H9 (cell line): ENCODE measurements around the gene MARK2. TPM values are rescaled to one million over a fixed set of nuclear protein-coding genes. Genes with fewer than 3 reads are reported as not detected.

Experiments
- DNase-seq: peaks from one replicate; pipeline ENCODE4 v3.0.0-alpha.2; 2017
- H2AFZ ChIP-seq: one replicate; pipeline ENCODE4 v1.6.1; 2013; ENCODE audit warnings: mild to moderate bottlenecking, low read length, control low read depth, moderate library complexity
- H2AK5ac ChIP-seq: 2 replicates; pipeline ENCODE4 v1.6.1; 2013; ENCODE audit warnings: low read length, control low read depth, mixed read lengths; ENCODE audit not compliant: insufficient read length
- H2BK120ac ChIP-seq: one replicate; pipeline ENCODE4 v1.6.1; 2013; ENCODE audit warnings: low read depth, mild to moderate bottlenecking, low read length, control low read depth, inconsistent platforms; ENCODE audit not compliant: poor library complexity, severe bottlenecking
- H2BK12ac ChIP-seq: 2 replicates; pipeline ENCODE4 v1.6.1; 2013; ENCODE audit warnings: low read length, control low read depth, mixed read lengths, low read depth; ENCODE audit not compliant: insufficient read length
- H2BK15ac ChIP-seq: 2 replicates; pipeline ENCODE4 v1.6.1; 2013; ENCODE audit warnings: low read depth, low read length, control low read depth
- H2BK20ac ChIP-seq: one replicate; pipeline ENCODE4 v1.6.1; 2013; ENCODE audit warnings: low read depth, mild to moderate bottlenecking, low read length, control low read depth, inconsistent platforms; ENCODE audit not compliant: poor library complexity, severe bottlenecking
- H2BK5ac ChIP-seq: 2 replicates; pipeline ENCODE4 v1.6.1; 2013; ENCODE audit warnings: low read length, control low read depth, mixed read lengths; ENCODE audit not compliant: insufficient read length
- H3K14ac ChIP-seq: 2 replicates; pipeline ENCODE4 v1.6.1; 2013; ENCODE audit warnings: low read length, control low read depth; ENCODE audit not compliant: insufficient read depth
- H3K18ac ChIP-seq: 2 replicates; pipeline ENCODE4 v1.6.1; 2013; ENCODE audit warnings: low read depth, mild to moderate bottlenecking, mixed read lengths, low read length, control low read depth; ENCODE audit not compliant: insufficient read length
- H3K23ac ChIP-seq: 2 replicates; pipeline ENCODE4 v1.6.1; 2013; ENCODE audit warnings: low read length, control low read depth, mixed read lengths, low read depth; ENCODE audit not compliant: insufficient read length
- H3K23me2 ChIP-seq: 2 replicates; pipeline ENCODE4 v1.6.1; 2013; ENCODE audit warnings: low read depth, mild to moderate bottlenecking, mixed read lengths, low read length, control low read depth; ENCODE audit not compliant: insufficient read length, poor library complexity, severe bottlenecking
- H3K27ac ChIP-seq: 2 replicates; pipeline ENCODE4 v1.5.1; 2013; ENCODE audit warnings: low read length, control low read depth, mixed read lengths, low read depth; ENCODE audit not compliant: insufficient read length
- H3K27me3 ChIP-seq: 2 replicates; pipeline ENCODE4 v1.6.1; 2013; ENCODE audit warnings: low read length, control low read depth, inconsistent platforms; ENCODE audit not compliant: insufficient read depth
- H3K4ac ChIP-seq: 2 replicates; pipeline ENCODE4 v1.6.1; 2013; ENCODE audit warnings: low read depth, mild to moderate bottlenecking, control low read depth, inconsistent platforms, low read length, moderate library complexity
- H3K4me1 ChIP-seq: 2 replicates; pipeline ENCODE4 v1.6.1; 2013; ENCODE audit warnings: low read length, control low read depth, inconsistent platforms; ENCODE audit not compliant: insufficient read depth
- H3K4me2 ChIP-seq: 2 replicates; pipeline ENCODE4 v1.6.1; 2013; ENCODE audit warnings: low read length, control low read depth, mixed read lengths; ENCODE audit not compliant: insufficient read length, insufficient read depth
- H3K56ac ChIP-seq: 2 replicates; pipeline ENCODE4 v1.6.1; 2013; ENCODE audit warnings: low read depth, mild to moderate bottlenecking, mixed read lengths, low read length, control low read depth; ENCODE audit not compliant: insufficient read length
- H3K79me1 ChIP-seq: 2 replicates; pipeline ENCODE4 v1.6.1; 2013; ENCODE audit warnings: low read depth, mild to moderate bottlenecking, moderate library complexity, low read length, control low read depth, inconsistent platforms; ENCODE audit not compliant: insufficient read depth, poor library complexity, severe bottlenecking
- H3K79me2 ChIP-seq: 2 replicates; pipeline ENCODE4 v1.6.1; 2013; ENCODE audit warnings: low read length, control low read depth, inconsistent platforms; ENCODE audit not compliant: insufficient read depth
- H3K9ac ChIP-seq: 2 replicates; pipeline ENCODE4 v1.6.1; 2013; ENCODE audit warnings: low read length, control low read depth, mixed read lengths; ENCODE audit not compliant: insufficient read length; ENCODE audit errors: extremely low read depth
- H3K9me3 ChIP-seq: one replicate; pipeline ENCODE4 v1.6.1; 2013; ENCODE audit warnings: low read depth, low read length, inconsistent platforms; ENCODE audit not compliant: control insufficient read depth
- H3T11ph ChIP-seq: one replicate; pipeline ENCODE4 v1.6.1; 2013; ENCODE audit warnings: mild to moderate bottlenecking, low read length, control low read depth, inconsistent platforms
- H4K20me1 ChIP-seq: one replicate; pipeline ENCODE4 v1.6.1; 2013; ENCODE audit not compliant: control insufficient read depth, insufficient read length, insufficient read depth
- H4K5ac ChIP-seq: 2 replicates; pipeline ENCODE4 v1.6.1; 2013; ENCODE audit warnings: low read depth, mild to moderate bottlenecking, mixed read lengths, low read length, control low read depth; ENCODE audit not compliant: insufficient read length
- H4K8ac ChIP-seq: replicated peaks from 2 replicates; pipeline ENCODE4 v1.6.1; 2013; ENCODE audit warnings: low read length, control low read depth, mixed read lengths, low read depth; ENCODE audit not compliant: insufficient read length
- H4K91ac ChIP-seq: 2 replicates; pipeline ENCODE4 v1.6.1; 2013; ENCODE audit warnings: low read depth, mild to moderate bottlenecking, moderate library complexity, mixed read lengths, low read length, control low read depth; ENCODE audit not compliant: insufficient read length
- H3K27ac Mint-ChIP-seq, 3 experiments: 2 replicates in 2 of 3; 3 replicates in 1 of 3; pipeline ENCODE4 v1.8.0; 2020 to 2021; ENCODE audit warnings: mixed read lengths in 3 of 3, mild to moderate bottlenecking in 1 of 3, moderate library complexity in 1 of 3
- H3K27me3 Mint-ChIP-seq: 2 replicates; pipeline ENCODE4 v1.8.0; 2021; ENCODE audit warnings: low read depth, mild to moderate bottlenecking, moderate library complexity, mixed read lengths
- H3K36me3 Mint-ChIP-seq, 3 experiments: 2 replicates in 2 of 3; 3 replicates in 1 of 3; pipeline ENCODE4 v1.8.0; 2020 to 2021; ENCODE audit warnings: low read depth in 3 of 3, mixed read lengths in 3 of 3; ENCODE audit not compliant: insufficient read depth in 1 of 3
- H3K4me1 Mint-ChIP-seq, 2 experiments: 2 replicates each; pipeline ENCODE4 v1.8.0; 2020; ENCODE audit warnings: mixed read lengths in 2 of 2
- H3K4me3 Mint-ChIP-seq, 2 experiments: 2 replicates in 1 of 2; 3 replicates in 1 of 2; pipeline ENCODE4 v1.8.0; 2020 to 2021; ENCODE audit warnings: mild to moderate bottlenecking in 2 of 2, mixed read lengths in 2 of 2, moderate library complexity in 1 of 2
- H3K9me3 Mint-ChIP-seq, 2 experiments: 2 replicates in 1 of 2; 3 replicates in 1 of 2; pipeline ENCODE4 v1.8.0; 2020; ENCODE audit warnings: mild to moderate bottlenecking in 2 of 2, mixed read lengths in 2 of 2, moderate library complexity in 1 of 2
- CTCF ChIP-seq: fragments of 200-600 bp; sonication (generic); conservative IDR thresholded peaks from 3 replicates; pipeline ENCODE4 v1.8.0; 2021; ENCODE audit warnings: antibody characterized with exemption, mild to moderate bottlenecking
- WGBS: extraction: QIAGEN DNeasy Blood & Tissue Kit; methylation state at CpG from one replicate; pipeline ENCODE4 v1.1.7; 2013; ENCODE audit warnings: missing lambda C conversion rate, low lambda C conversion rate, mixed read lengths; ENCODE audit not compliant: insufficient read length; ENCODE audit errors: extremely low coverage; 5-methylcytosine and 5-hydroxymethylcytosine counted together
- total RNA-seq: library from RNA; stranded (reverse); gene quantifications from 2 replicates; pipeline ENCODE4 v1.2.1, GENCODE V29; 2021

MARK2 gene
- total RNA-seq, 1 experiment from 2014 or later = 45.7 TPM

- Mint-ChIP-seq H3K36me3 (peaks cover 19 to 39% (median 37%) of the 10 kb centered on the region in 3 experiments; a peak in 6 of 7 replicates), H3K27me3 (no peaks in the 10 kb centered on the region; the same call in 1 of the 2 replicates), H3K4me1 (peaks cover 36 to 70% of the 10 kb centered on the region in 2 experiments), H3K9me3 (no peaks in the 10 kb centered on the region), H3K27ac (peak overlapping the region in 2 of 3 experiments; percentile 86 to 92; a peak in 2 of 7 replicates), H3K4me3 (peak overlapping the region in 1 of 2 experiments; percentile 44; a peak in 1 of 5 replicates)
- Histone ChIP-seq H3K27ac (no peak overlapping the region), H3K4me1 (no peaks in the 10 kb centered on the region; the same call in 1 of the 2 replicates), H4K5ac (no peak overlapping the region), H2AFZ (no peak overlapping the region), H2BK120ac (no peak overlapping the region), H3K9ac (no peak overlapping the region), H3K14ac (no peak overlapping the region), H2AK5ac (no peak overlapping the region), H4K20me1 (no peaks in the 10 kb centered on the region), H3K79me2 (peaks cover 1% of the 10 kb centered on the region; the same call in 1 of the 2 replicates), H2BK5ac (no peak overlapping the region), H4K8ac (no peak overlapping the region), H3K4me2 (no peak overlapping the region), H4K91ac (no peak overlapping the region), H2BK15ac (no peak overlapping the region), H3K23me2 (peaks cover 5% of the 10 kb centered on the region), H3K23ac (no peak overlapping the region), H3K18ac (no peak overlapping the region), H3K79me1 (no peaks in the 10 kb centered on the region), H2BK20ac (no peak overlapping the region), H3K4ac (no peak overlapping the region), H2BK12ac (no peak overlapping the region), H3K9me3 (no peaks in the 10 kb centered on the region), H3K27me3 (no peaks in the 10 kb centered on the region), H3T11ph (no peak overlapping the region), H3K56ac (no peak overlapping the region)
- DNase-seq = no peak
- no CpG with 5 or more reads among the region's 9 CpGs for WGBS
- no peak for TF ChIP-seq CTCF
Observed at GRCh38 chr11:63910675-63911074, 71.8 kb downstream of the MARK2 start.
